Glomerular visceral epithelial cell (primary cell): ENCODE measurements around the gene CHCHD10.
"Not testable (repeated sequence)": the region's sequence is repeated elsewhere in the genome, so short reads cannot be mapped to it uniquely, and the experiment has no call there.

ENCODE experiments used
- DNase-seq: peaks from one replicate; pipeline ENCODE4 v3.0.0-alpha.2; 2016; ENCODE audit errors: extremely low spot score

CHCHD10 gene

DNA sequence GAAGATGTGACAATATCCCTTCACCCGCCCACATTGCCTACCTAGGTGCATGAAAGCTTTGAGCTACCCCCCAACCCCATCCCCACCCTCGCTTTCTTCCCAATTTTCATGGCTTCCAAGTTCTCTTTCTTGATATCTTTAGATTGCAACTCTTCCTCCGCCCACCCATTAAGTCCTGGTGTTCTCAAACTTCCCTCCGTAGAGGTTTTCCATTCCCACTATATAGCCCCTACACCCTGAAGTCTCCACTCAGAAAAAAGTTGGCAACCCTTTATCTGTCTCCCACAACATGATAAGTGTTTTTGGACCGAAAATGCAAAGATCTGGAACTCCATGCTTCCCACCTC lies 17.4 kb downstream of the CHCHD10 start:
- no peak for DNase-seq

DNA sequence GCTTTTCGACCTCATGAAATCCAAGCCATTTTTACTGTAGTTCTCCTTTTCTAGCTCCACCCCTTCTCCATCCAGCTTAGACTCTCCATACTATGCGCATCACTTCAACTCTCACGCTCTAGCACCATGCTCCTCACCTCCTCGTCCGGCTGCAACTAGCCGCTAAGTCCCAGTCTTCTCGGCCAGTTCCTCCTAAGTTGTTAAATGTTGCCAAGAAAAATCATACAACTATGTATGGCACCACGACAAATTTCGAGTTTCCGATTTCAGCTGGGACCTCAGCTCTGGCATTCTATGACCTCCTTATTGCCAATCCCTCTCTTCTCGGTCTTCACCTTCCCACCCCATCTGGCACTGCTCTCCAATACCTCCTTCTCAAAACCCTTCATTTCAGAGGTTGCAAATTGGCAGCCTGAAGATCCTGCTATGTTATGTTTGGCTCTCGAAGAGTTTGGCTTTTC lies 17.9 kb downstream of the CHCHD10 start:
- DNase-seq = no peak

DNA sequence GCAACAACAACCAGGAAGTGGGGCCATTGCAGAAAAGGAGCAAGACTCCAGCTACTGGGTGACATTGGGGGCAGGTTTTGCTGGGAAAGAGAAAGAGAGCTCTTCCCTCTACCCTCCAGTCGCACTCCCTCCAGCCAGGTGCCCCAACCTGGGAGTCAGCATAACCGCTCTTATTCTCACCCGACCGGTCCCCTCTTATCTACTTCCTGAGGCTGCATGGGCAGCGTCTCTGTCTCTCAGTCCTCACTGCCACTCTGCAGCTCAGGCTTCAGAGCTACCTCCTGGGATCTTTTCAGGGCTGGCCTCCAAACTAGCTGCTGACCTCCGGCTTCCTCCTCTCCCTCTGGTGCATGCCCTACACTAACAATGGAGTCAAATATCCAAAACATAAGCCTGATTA lies 22.0 kb downstream of the CHCHD10 start:
- DNase-seq = no peak

GRCh38 chr22:23744485-23744884 lies 23.3 kb downstream of the CHCHD10 start:
- no peak for DNase-seq

GRCh38 chr22:23744001-23744400 lies 23.8 kb downstream of the CHCHD10 start:
- DNase-seq = no peak

- DNase-seq = no peak
These were observed 24.5 kb downstream of the CHCHD10 start for GRCh38 chr22:23743303-23743705.

DNA sequence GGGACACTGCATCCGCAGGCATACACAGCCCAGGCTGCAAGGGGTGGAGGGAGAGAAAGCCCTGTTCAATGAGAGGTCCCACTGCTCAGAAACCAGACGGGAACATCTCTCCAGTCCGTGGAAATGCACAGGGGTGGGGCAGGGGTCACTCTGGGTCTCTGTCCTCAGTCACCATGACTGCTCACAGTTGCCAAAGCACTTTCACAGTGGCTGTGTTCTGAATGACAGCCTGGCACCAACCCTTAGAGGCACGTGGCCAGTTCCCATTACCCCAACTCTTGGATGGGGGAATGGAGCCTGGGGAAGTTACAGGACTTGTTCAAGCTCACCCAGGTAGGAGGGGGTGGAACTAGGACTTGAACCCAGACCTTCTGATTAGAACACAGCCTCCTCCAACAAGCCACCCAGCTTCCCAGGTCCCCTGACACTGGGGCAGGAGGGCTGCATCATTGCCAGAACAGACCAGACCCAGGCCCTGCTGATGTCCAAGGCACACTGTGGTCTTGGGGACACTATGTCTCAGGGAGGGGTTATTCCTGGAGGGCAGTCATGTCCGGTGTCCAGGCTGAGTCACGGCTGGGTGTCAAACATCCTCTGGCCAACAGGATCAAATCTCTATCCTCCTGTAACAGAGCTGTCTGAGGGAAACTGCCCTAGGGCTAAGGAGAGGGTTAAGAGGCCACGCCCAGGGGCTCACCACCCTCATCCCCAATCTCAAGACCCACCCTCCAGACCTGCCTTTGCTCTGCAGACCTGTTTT lies 25.1 kb downstream of the CHCHD10 start:
- no peak for DNase-seq

DNA sequence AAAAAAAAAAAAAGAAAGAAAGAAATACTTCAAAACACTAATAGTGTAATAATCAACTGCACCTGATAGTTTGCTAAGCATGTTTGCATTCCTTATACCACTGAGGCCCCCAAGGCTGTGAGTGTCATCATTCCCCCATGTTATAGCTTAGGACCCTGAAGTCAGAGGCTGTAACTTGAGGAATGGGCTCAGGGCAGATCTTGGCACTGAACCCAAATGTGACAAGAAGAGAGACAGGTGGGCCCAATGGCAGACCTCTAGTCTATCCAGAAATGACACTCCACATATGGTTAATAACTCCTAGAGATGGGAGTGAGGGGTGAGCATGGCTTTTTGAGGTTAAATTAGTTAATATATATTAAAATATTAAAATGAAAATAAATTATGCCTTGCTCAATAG lies 30.1 kb downstream of the CHCHD10 start:
- DNase-seq = no peak

DNA sequence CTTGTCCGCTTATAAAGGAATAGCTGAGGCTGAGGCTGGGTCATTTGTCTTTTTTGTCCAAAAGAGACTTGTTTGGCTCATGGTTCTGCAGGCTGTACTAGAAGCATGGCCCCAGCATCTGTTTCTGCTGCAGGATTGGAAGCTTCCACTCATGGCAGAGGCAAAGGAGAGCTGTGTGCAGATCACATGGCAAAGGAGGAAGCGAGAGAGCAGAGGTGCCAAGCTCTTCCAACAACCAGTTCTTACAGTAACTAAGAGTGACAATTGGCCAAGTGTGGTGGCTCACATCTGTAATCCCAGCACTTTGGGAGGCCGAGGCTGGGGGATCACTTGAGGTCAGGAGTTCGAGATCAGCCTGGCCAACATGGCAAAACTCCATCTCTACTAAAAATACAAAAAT lies 39.7 kb downstream of the CHCHD10 start:
- not testable (repeated sequence) for DNase-seq

GRCh38 chr22:23722724-23723123 lies 45.0 kb downstream of the CHCHD10 start:
- no peak for DNase-seq

GRCh38 chr22:23722160-23722559 lies 45.6 kb downstream of the CHCHD10 start:
- DNase-seq = no peak

GRCh38 chr22:23720855-23721254 lies 46.9 kb downstream of the CHCHD10 start:
- no peak for DNase-seq

DNA sequence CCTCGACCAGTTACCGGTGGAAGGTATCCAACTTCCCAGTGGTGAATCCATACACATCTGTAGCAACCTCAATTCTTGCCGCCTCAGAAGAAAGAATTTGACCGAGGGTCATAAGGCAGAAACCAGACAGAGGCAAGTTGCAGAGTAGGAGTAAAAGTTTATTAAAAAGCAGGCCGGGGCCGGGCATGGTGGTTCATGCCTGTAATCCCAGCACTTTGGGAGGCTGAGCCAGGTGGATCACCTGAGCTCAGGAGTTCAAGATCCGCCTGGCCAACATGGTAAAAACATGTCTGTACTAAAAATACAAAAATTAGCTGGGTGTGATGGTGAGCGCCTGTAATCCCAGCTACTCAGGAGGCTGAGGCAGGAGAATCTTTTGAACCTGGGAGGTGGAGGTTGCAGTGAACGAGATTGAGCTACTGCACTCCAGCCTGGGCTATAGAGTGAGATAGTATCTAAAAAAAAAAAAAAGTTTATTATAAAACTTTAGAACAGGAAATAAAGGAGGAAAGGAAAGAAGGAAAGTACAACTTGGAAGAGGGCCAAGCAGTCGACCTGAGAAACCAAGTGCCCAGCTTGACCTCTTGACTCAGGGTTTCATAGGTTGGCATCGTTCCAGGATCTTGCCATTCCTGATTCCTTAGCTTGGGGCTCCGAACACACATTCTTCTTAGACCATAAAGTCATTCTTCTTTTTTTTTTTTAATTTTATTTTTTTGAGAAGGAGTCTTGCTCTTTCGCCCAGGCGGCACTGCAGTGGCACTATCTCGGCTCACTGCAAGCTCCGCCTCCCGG lies 49.2 kb downstream of the CHCHD10 start:
- no peak for DNase-seq

DNA sequence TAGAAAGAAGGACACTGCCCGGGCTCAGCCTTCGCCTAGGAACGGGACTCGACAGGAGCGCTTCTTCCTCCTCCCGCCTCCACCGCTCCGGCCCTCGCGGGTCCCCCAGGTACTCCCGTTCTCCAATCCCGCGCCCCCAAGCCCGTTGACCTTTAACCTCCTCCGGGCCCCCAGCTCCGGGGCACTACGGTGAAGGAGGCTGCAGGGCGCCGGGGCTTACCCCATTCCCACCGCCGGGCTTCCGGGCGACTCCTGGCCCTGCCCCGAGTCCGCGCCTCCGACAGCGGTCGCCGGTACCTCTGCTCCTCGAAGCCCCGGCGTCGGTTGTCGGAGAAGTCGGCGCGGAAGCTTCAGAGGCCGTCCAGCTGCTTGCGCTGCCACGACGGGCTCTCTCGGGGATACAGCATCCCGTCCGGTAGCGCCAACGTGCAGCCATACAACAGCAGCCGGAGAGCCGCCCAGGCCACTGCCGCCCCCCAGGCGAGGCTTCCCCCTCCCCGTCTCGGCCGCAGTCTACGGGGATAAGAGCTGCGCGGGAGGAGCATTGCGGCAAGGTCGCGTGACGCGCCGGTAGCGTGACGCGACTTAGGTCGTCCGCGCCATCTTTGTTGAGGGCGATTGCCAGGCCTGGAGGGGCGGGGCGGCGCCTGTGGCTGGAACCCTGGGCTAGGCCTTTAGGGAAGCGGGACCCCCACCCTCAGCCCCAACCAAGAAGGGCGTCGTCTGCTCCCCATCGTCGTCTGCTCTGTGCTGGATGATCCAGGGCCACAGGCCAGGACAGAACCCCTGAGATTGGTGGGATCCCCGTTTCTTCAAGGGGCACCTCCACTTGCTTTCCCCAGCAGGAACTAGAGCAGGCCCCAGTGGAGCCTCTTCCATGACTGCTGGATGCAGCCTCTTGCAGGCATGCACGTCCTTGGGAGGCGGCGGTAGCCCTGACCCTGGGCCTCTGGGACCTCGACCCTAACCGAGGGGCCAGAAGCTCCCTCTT lies 50.7 kb downstream of the CHCHD10 start:
- DNase-seq = peak; percentile 77
